Activated CD4-positive, alpha-beta memory T cell treated with anti-CD3 and anti-CD28 coated beads for 36 hours (primary cell): ENCODE measurements around the gene ATP6V1B1. TPM values are rescaled to one million over a fixed set of nuclear protein-coding genes. Genes with fewer than 3 reads are reported as not detected.
"Not testable (repeated sequence)": the region's sequence is repeated elsewhere in the genome, so short reads cannot be mapped to it uniquely, and the experiment has no call there.

Source experiments
- CTCF ChIA-PET: fragments of 350-600 bp; sonication (Branson Sonifier 250); formaldehyde crosslinking; loops from one replicate; lab custom pipeline; 2021; ENCODE audit warnings: antibody characterized with exemption, inconsistent platforms; lab: Charles Lee
- POLR2A ChIA-PET: fragments of 350-600 bp; sonication (Branson Sonifier 250); formaldehyde crosslinking; loops from one replicate; lab custom pipeline; 2021; ENCODE audit warnings: antibody characterized with exemption; lab: Charles Lee
- DNase-seq: peaks from one replicate; pipeline ENCODE4 v3.0.0-alpha.2; 2020
- H3K27ac Mint-ChIP-seq: one replicate; pipeline ENCODE4 v1.8.0; 2021; ENCODE audit warnings: mixed read lengths
- H3K27me3 Mint-ChIP-seq: one replicate; pipeline ENCODE4 v1.8.0; 2021; ENCODE audit warnings: mixed read lengths
- H3K36me3 Mint-ChIP-seq: one replicate; pipeline ENCODE4 v1.8.0; 2021; ENCODE audit warnings: mixed read lengths
- H3K4me1 Mint-ChIP-seq: one replicate; pipeline ENCODE4 v1.8.0; 2021; ENCODE audit warnings: low read depth, mixed read lengths
- H3K4me3 Mint-ChIP-seq: one replicate; pipeline ENCODE4 v1.8.0; 2021; ENCODE audit warnings: mild to moderate bottlenecking, mixed read lengths
- H3K9me3 Mint-ChIP-seq: one replicate; pipeline ENCODE4 v1.8.0; 2021; ENCODE audit warnings: mixed read lengths
- intact Hi-C: fragments of 100-400 bp; cut with micrococcal nuclease; formaldehyde crosslinking; loops from one replicate; pipeline ENCODE4 v1.15.1; 2023
- total RNA-seq, 2 experiments: library from RNA; stranded (reverse); gene quantifications; one replicate each; pipeline ENCODE4 v1.2.3, GENCODE V29; 2021

Gene ATP6V1B1
- total RNA-seq, 2 experiments from 2014 or later: not detected

DNA sequence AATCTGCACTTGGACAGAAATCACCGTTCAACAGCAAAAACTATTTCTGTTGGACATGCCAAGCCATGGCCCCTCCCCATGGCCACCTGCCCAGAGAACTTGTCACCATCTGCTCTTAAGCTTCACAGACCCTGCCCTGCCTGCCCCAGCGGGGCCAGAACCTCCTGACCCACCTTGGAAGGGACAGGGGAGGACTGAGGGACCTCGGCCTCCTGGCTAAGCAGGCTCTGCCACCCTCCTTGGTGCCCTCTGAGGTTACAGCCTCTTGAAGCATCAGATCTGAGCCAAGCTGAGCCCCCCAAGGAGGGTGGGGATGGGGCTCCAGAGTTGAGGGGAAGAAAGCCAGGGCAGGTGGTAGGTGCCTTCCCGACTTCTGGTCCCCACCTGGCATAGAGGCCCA, 52.5 kb downstream of the ATP6V1B1 start:
- H3K27ac Mint-ChIP-seq: no peak overlapping the region
- DNase-seq: peak; percentile 5
- H3K4me1 Mint-ChIP-seq: peaks cover 29% of the 10 kb centered on the region
- H3K4me3 Mint-ChIP-seq: no peak overlapping the region
- no peaks in the 10 kb centered on the region for H3K27me3 Mint-ChIP-seq
- ChIA-PET CTCF (no interaction called here), POLR2A (interaction anchor here (0.6 kb wide), 1 partner anchor 1386 kb away, joined by 7 read pairs; no protein-coding TSS in a partner anchor)
- H3K9me3 Mint-ChIP-seq: no peaks in the 10 kb centered on the region
- intact Hi-C loops: loop anchor here (10.0 kb wide), 1 partner anchor 693 kb away; the partner anchor contains the start of gene SNRPG
- peaks cover 18% of the 10 kb centered on the region for H3K36me3 Mint-ChIP-seq

- Mint-ChIP-seq H3K27me3 (no peaks in the 10 kb centered on the region), H3K36me3 (peaks cover 23% of the 10 kb centered on the region), H3K4me1 (peaks cover 37% of the 10 kb centered on the region), H3K9me3 (no peaks in the 10 kb centered on the region), H3K27ac (no peak overlapping the region), H3K4me3 (no peak overlapping the region)
- intact Hi-C loops: loop anchor here (10.0 kb wide), 1 partner anchor 694 kb away; the partner anchor contains the start of gene SNRPG
- ChIA-PET CTCF (no interaction called here), POLR2A (no interaction called here)
- peak; percentile 5 for DNase-seq
Observed at GRCh38 chr2:70988726-70989648, 53.3 kb downstream of the ATP6V1B1 start.

DNA sequence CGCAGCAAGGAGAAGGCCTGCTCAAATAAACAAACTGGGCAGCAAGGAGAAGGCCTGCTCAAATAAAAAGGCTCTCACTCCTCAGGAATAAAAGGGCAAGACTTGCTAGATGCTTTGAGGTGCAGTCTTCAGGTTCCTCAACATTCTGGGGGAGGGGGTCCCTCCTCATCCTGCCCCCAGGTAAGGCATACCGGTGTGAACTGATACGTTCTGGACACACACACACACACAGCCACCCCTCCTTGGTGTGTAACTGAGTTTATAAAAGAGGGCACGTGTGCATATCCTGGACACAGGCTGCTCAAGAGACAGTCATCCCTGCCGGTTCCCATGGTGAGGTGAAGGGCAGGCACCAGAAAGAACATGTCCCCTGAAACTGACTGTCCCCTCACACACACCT, 54.5 kb downstream of the ATP6V1B1 start:
- Mint-ChIP-seq H3K36me3 (peaks cover 26% of the 10 kb centered on the region), H3K27me3 (no peaks in the 10 kb centered on the region), H3K4me3 (no peak overlapping the region), H3K9me3 (no peaks in the 10 kb centered on the region), H3K27ac (no peak overlapping the region), H3K4me1 (peaks cover 28% of the 10 kb centered on the region)
- no peak for DNase-seq
- ChIA-PET POLR2A (no interaction called here), CTCF (no interaction called here)
- intact Hi-C loops: loop anchor here (10.0 kb wide), 1 partner anchor 235 kb away; the partner anchor contains the start of gene PAIP2B

- POLR2A ChIA-PET: no interaction called here
Observed at GRCh38 chr2:70991142-70991541, 55.4 kb downstream of the ATP6V1B1 start.

DNA sequence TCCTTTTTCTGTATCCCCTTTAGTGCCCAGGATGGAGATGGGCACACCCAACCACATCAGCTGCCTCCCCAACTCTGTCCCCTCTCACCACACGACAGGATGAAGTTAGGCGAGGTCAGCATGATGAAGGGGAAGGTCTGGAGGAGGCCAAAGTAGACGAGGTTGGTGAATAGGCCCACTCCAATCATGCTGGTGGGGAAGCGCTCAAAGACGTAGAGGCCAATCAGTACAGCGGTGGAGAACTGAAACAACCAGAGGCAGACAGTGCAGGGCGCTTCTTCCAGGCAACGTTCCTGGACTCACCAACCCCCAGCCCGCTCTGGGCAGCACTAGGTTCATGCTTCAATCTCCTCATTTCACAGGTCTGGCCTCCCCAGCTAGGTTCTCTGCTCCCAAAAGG, 56.0 kb downstream of the ATP6V1B1 start:
- Mint-ChIP-seq H3K4me3 (no peak overlapping the region), H3K4me1 (peaks cover 31% of the 10 kb centered on the region), H3K27me3 (no peaks in the 10 kb centered on the region), H3K36me3 (peaks cover 18% of the 10 kb centered on the region), H3K9me3 (no peaks in the 10 kb centered on the region), H3K27ac (peak overlapping the region; percentile 13)
- ChIA-PET POLR2A (no interaction called here), CTCF (interaction anchor here (1.1 kb wide), 1 partner anchor 120 kb away, joined by 3 read pairs; no protein-coding TSS in a partner anchor)
- DNase-seq: no peak
- intact Hi-C loops: loop anchor here (10.0 kb wide), 1 partner anchor 233 kb away; the partner anchor contains the start of gene PAIP2B

More at GRCh38 chr2:70991142-70991541, 55.4 kb downstream of the ATP6V1B1 start:
- Mint-ChIP-seq H3K9me3 (no peaks in the 10 kb centered on the region), H3K27ac (no peak overlapping the region), H3K4me3 (no peak overlapping the region), H3K27me3 (no peaks in the 10 kb centered on the region), H3K4me1 (peaks cover 31% of the 10 kb centered on the region), H3K36me3 (peaks cover 22% of the 10 kb centered on the region)
- CTCF ChIA-PET: interaction anchor here (0.6 kb wide), 1 partner anchor 126 kb away, joined by 3 read pairs; no protein-coding TSS in a partner anchor
- intact Hi-C loops: loop anchor here (10.0 kb wide), 1 partner anchor 234 kb away; the partner anchor contains the start of gene PAIP2B
- DNase-seq: no peak

GRCh38 chr2:70992945-70993853, 57.5 kb downstream of the ATP6V1B1 start:
- Mint-ChIP-seq H3K27ac (peak overlapping the region; percentile 91), H3K4me1 (peaks cover 31% of the 10 kb centered on the region), H3K36me3 (peaks cover 18% of the 10 kb centered on the region), H3K4me3 (peak overlapping the region; percentile 93), H3K9me3 (no peaks in the 10 kb centered on the region), H3K27me3 (no peaks in the 10 kb centered on the region)
- ChIA-PET CTCF (interaction anchor here (0.8 to 2.5 kb wide), 4 partner anchors 8 to 122 kb away, joined by 3 to 15 read pairs (median 6); no protein-coding TSS in a partner anchor), POLR2A (no interaction called here)
- intact Hi-C loops: loop anchor here (10.0 kb wide), 1 partner anchor 232 kb away; the partner anchor contains the start of gene PAIP2B
- no peak for DNase-seq

- Mint-ChIP-seq H3K4me1 (peaks cover 31% of the 10 kb centered on the region), H3K9me3 (no peaks in the 10 kb centered on the region), H3K27me3 (no peaks in the 10 kb centered on the region), H3K27ac (peak overlapping the region; percentile 91), H3K36me3 (peaks cover 11% of the 10 kb centered on the region), H3K4me3 (peak overlapping the region; percentile 93)
- ChIA-PET POLR2A (no interaction called here), CTCF (interaction anchor here (0.6 to 2.5 kb wide), 4 partner anchors 9 to 842 kb away, joined by 3 to 15 read pairs (median 4); no protein-coding TSS in a partner anchor)
- intact Hi-C loops: loop anchor here (10.0 kb wide), 1 partner anchor 231 kb away; the partner anchor contains the start of gene PAIP2B
- peak; percentile 73 for DNase-seq
Observed at GRCh38 chr2:70994009-70994698, 58.5 kb downstream of the ATP6V1B1 start.

DNA sequence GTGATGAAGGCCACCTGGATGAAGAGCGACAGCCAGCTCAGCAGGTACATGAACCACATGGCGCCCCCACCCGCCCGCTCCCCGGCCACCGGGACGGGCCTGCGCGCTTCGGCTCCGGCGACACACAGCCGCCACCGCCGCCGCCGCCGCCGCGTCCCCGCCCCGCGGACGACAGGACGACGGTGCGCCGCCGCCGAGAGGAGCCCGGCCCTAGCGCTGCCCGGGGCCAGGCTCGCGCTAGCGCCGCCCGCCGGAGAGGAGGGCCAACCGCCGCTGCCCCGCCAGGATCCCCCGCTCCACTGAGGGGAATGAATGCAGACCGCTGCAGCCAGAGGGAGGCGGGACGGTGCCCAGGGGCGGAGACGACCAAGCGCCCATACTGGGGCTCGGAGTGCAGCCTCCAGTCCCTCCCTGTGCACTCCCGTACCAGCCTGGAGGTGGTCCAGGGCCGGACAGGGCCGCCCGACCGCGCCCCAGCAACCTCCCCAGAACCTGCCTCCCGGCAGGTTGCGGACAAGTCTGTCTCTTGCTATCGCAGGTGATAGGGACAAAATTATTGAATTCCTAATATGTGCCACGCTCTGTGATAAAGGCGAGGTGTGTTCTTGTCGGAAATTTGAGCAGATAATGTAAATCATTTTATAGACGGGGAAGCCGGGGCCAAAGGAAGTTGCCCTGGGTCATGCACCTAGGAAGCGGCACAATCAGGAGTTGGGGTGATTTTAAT, 59.2 kb downstream of the ATP6V1B1 start, which contains the start of gene TEX261:
TSS of gene TEX261 (minus strand) at position 175 of the 727 bp plus-strand sequence. CDS start at position 59, 116 bp downstream.
- CTCF ChIA-PET: interaction anchor here (0.6 to 2.5 kb wide), 3 partner anchors 10 to 843 kb away, joined by 3 to 15 read pairs (median 4); no protein-coding TSS in a partner anchor
- DNase-seq: peak; percentile 94
- peak within 1 kb of the TSS; percentile 91 for H3K27ac Mint-ChIP-seq
- H3K4me3 Mint-ChIP-seq: peak within 1 kb of the TSS; percentile 93
- H3K27me3 Mint-ChIP-seq: no peaks in the 10 kb centered on the region
- H3K9me3 Mint-ChIP-seq: no peaks in the 10 kb centered on the region
- peaks cover 11% of the 10 kb centered on the region for H3K36me3 Mint-ChIP-seq
- intact Hi-C loops: loop anchor here (1.0 to 10.0 kb wide), 5 partner anchors 10 to 230 kb away; partner anchors contain the start of genes NAGK and PAIP2B
- peaks cover 31% of the 10 kb centered on the region for H3K4me1 Mint-ChIP-seq
- POLR2A ChIA-PET: no interaction called here

GRCh38 chr2:70995426-70995729, 59.7 kb downstream of the ATP6V1B1 start:
- intact Hi-C loops: loop anchor here (1.0 to 10.0 kb wide), 5 partner anchors 10 to 229 kb away; partner anchors contain the start of genes NAGK and PAIP2B
- Mint-ChIP-seq H3K4me1 (peaks cover 31% of the 10 kb centered on the region), H3K27ac (peak overlapping the region; percentile 73), H3K4me3 (peak overlapping the region; percentile 82), H3K36me3 (peaks cover 11% of the 10 kb centered on the region), H3K27me3 (no peaks in the 10 kb centered on the region), H3K9me3 (no peaks in the 10 kb centered on the region)
- peak; percentile 68 for DNase-seq
- ChIA-PET CTCF (no interaction called here), POLR2A (no interaction called here)

DNA sequence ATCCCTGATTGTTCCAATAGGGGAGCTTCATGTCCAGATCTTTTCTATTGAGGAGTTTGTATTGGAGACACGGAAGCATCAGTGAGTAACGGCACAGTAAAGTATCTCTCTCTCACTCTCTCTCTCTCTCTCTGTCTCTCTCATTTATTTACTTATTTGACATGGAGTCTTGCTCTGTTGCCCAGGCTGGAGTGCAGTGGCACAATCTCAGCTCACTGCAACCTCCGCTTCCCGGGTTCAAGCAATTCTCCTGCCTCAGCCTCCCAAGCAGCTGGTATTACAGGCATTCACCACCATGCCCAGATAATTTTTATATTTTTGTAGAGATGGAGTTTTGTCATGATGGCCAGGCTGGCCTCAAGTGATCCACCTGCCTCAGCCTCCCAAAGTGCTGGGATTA, 63.2 kb downstream of the ATP6V1B1 start:
- H3K9me3 Mint-ChIP-seq: not testable (repeated sequence)
- intact Hi-C loops: loop anchor here (10.0 kb wide), 1 partner anchor 226 kb away; the partner anchor contains the start of gene PAIP2B

More for the DNA sequence above, 63.2 kb downstream of the ATP6V1B1 start:
- H3K27ac Mint-ChIP-seq, H3K4me3 Mint-ChIP-seq, POLR2A ChIA-PET, H3K36me3 Mint-ChIP-seq, H3K27me3 Mint-ChIP-seq, DNase-seq: not testable (repeated sequence)
- H3K4me1 Mint-ChIP-seq: peaks cover 14% of the 10 kb centered on the region
- CTCF ChIA-PET: interaction anchor here (5.2 kb wide), 1 partner anchor 33 kb away, joined by 64 read pairs; no protein-coding TSS in a partner anchor
